Measurements from ENCODE around the gene BBS12. TPM values are rescaled to one million over a fixed set of nuclear protein-coding genes. Genes with fewer than 3 reads are reported as not detected.

BBS12 gene
- 3.3 and 3.6 TPM in 2 replicates for total RNA-seq (2014; rRNA removed; shearing (Covaris generic))

- in situ Hi-C loops (cut with HindIII; ENCODE audit: low sequenced_read_pairs), result no loop called here
- DNase-seq (ENCODE audit: low spot score), result peak; percentile 100
Measured at GRCh38 chr4:122732329-122733026, at the start of gene BBS12. BBS12 (plus strand) TSS chr4:122732704; CDS start chr4:122741893, 9,189 bp downstream.

GRCh38 chr4:122686691-122687090 lies 45.8 kb upstream of the BBS12 start:
- in situ Hi-C loops (cut with HindIII; ENCODE audit: low sequenced_read_pairs), result no loop called here
- DNase-seq (ENCODE audit: low spot score), result no peak

- in situ Hi-C loops (cut with HindIII; ENCODE audit: low sequenced_read_pairs), result no loop called here
- no peak for DNase-seq (ENCODE audit: low spot score)
Measured at GRCh38 chr4:122687531-122688061, 44.9 kb upstream of the BBS12 start.

- in situ Hi-C loops (cut with HindIII; ENCODE audit: low sequenced_read_pairs), result no loop called here
- no peak for DNase-seq (ENCODE audit: low spot score)
Measured at GRCh38 chr4:122688529-122689140, 43.9 kb upstream of the BBS12 start.

- no peak for DNase-seq (ENCODE audit: low spot score)
- in situ Hi-C loops (cut with HindIII; ENCODE audit: low sequenced_read_pairs), result no loop called here
Measured at GRCh38 chr4:122689972-122690371, 42.5 kb upstream of the BBS12 start.

- DNase-seq (ENCODE audit: low spot score), result no peak
- in situ Hi-C loops (cut with HindIII; ENCODE audit: low sequenced_read_pairs), result no loop called here
Measured at GRCh38 chr4:122691988-122692387, 40.5 kb upstream of the BBS12 start.

- DNase-seq (ENCODE audit: low spot score), result no peak
- in situ Hi-C loops (cut with HindIII; ENCODE audit: low sequenced_read_pairs), result no loop called here
Measured at GRCh38 chr4:122692641-122693520, 39.6 kb upstream of the BBS12 start.

GRCh38 chr4:122695226-122695625 lies 37.3 kb upstream of the BBS12 start:
- DNase-seq (ENCODE audit: low spot score), result no peak
- in situ Hi-C loops (cut with HindIII; ENCODE audit: low sequenced_read_pairs), result no loop called here

GRCh38 chr4:122700178-122700725 lies 32.3 kb upstream of the BBS12 start:
- in situ Hi-C loops (cut with HindIII; ENCODE audit: low sequenced_read_pairs), result no loop called here
- DNase-seq (ENCODE audit: low spot score), result peak; percentile 3

- in situ Hi-C loops (cut with HindIII; ENCODE audit: low sequenced_read_pairs), result no loop called here
Measured at GRCh38 chr4:122701061-122701460, 31.4 kb upstream of the BBS12 start.

GRCh38 chr4:122701965-122702364 lies 30.5 kb upstream of the BBS12 start:
- no peak for DNase-seq (ENCODE audit: low spot score)
- in situ Hi-C loops (cut with HindIII; ENCODE audit: low sequenced_read_pairs), result no loop called here

More at GRCh38 chr4:122701061-122701460, 31.4 kb upstream of the BBS12 start:
- DNase-seq (ENCODE audit: low spot score), result no peak

- in situ Hi-C loops (cut with HindIII; ENCODE audit: low sequenced_read_pairs), result no loop called here
- no peak for DNase-seq (ENCODE audit: low spot score)
Measured at GRCh38 chr4:122702939-122703338, 29.6 kb upstream of the BBS12 start.

GRCh38 chr4:122703868-122704267 lies 28.6 kb upstream of the BBS12 start:
- in situ Hi-C loops (cut with HindIII; ENCODE audit: low sequenced_read_pairs), result no loop called here
- DNase-seq (ENCODE audit: low spot score), result no peak

- no peak for DNase-seq (ENCODE audit: low spot score)
- in situ Hi-C loops (cut with HindIII; ENCODE audit: low sequenced_read_pairs), result no loop called here
Measured at GRCh38 chr4:122705009-122705408, 27.5 kb upstream of the BBS12 start.

- DNase-seq (ENCODE audit: low spot score), result no peak
- in situ Hi-C loops (cut with HindIII; ENCODE audit: low sequenced_read_pairs), result no loop called here
Measured at GRCh38 chr4:122705547-122706117, 26.9 kb upstream of the BBS12 start.

- in situ Hi-C loops (cut with HindIII; ENCODE audit: low sequenced_read_pairs), result no loop called here
- DNase-seq (ENCODE audit: low spot score), result no peak
Measured at GRCh38 chr4:122706511-122706910, 26.0 kb upstream of the BBS12 start.

- no peak for DNase-seq (ENCODE audit: low spot score)
- in situ Hi-C loops (cut with HindIII; ENCODE audit: low sequenced_read_pairs), result no loop called here
Measured at GRCh38 chr4:122707497-122707896, 25.0 kb upstream of the BBS12 start.

- no peak for DNase-seq (ENCODE audit: low spot score)
- in situ Hi-C loops (cut with HindIII; ENCODE audit: low sequenced_read_pairs), result no loop called here
Measured at GRCh38 chr4:122709236-122709635, 23.3 kb upstream of the BBS12 start.

Data from G401 (cell line).